GM18870 (cell line): ENCODE results near the gene AGO3.

Experiments
- ATAC-seq: cut with Tn5 transposase; IDR thresholded peaks from one replicate; pipeline ENCODE4 v1.9.1; 2021; ENCODE audit warnings: moderate library complexity; ENCODE audit not compliant: unreplicated experiment

Gene AGO3

GRCh38 chr1:36080801-36081200 is 149.9 kb downstream of the AGO3 start:
- ATAC-seq, result no peak

- ATAC-seq, result no peak
Measured at GRCh38 chr1:36081926-36082485, 151.1 kb downstream of the AGO3 start.

GRCh38 chr1:36083219-36083618 is 152.3 kb downstream of the AGO3 start:
- ATAC-seq, result no peak

GRCh38 chr1:36083635-36084496 is 153.0 kb downstream of the AGO3 start, which contains the start of gene TEKT2:
Gene TEKT2 (plus strand): TSS chr1:36084094. CDS start chr1:36084922, 828 bp downstream.
- no peak for ATAC-seq

GRCh38 chr1:36084497-36085115 is 153.7 kb downstream of the AGO3 start:
- no peak for ATAC-seq

GRCh38 chr1:36085126-36085525 is 154.2 kb downstream of the AGO3 start:
- no peak for ATAC-seq

- no peak for ATAC-seq
Measured at GRCh38 chr1:36085686-36086526, 155.0 kb downstream of the AGO3 start.

- ATAC-seq, result no peak
Measured at GRCh38 chr1:36086529-36087232, 155.8 kb downstream of the AGO3 start.

GRCh38 chr1:36087233-36088123 is 156.6 kb downstream of the AGO3 start:
- no peak for ATAC-seq

- no peak for ATAC-seq
Measured at GRCh38 chr1:36088265-36088576, 157.3 kb downstream of the AGO3 start.

GRCh38 chr1:36088577-36089392 is 157.9 kb downstream of the AGO3 start, which contains the start of gene ADPRS:
Gene ADPRS (plus strand): TSS chr1:36088892. CDS start chr1:36088905, 13 bp downstream.
- peak; percentile 70 for ATAC-seq

GRCh38 chr1:36089393-36090121 is 158.7 kb downstream of the AGO3 start:
- no peak for ATAC-seq

- ATAC-seq, result no peak
Measured at GRCh38 chr1:36091141-36091540, 160.2 kb downstream of the AGO3 start.

GRCh38 chr1:36091698-36092097 is 160.8 kb downstream of the AGO3 start:
- ATAC-seq, result no peak

GRCh38 chr1:36092166-36092797 is 161.4 kb downstream of the AGO3 start:
- no peak for ATAC-seq

- ATAC-seq, result no peak
Measured at GRCh38 chr1:36092798-36093185, 161.9 kb downstream of the AGO3 start.

- ATAC-seq, result no peak
Measured at GRCh38 chr1:36093226-36093625, 162.3 kb downstream of the AGO3 start.

GRCh38 chr1:36093929-36094328 is 163.0 kb downstream of the AGO3 start:
- ATAC-seq, result no peak
